GM12864 (cell line): ENCODE data around the gene KIF25.
"Not testable (repeated sequence)": the region's sequence is repeated elsewhere in the genome, so short reads cannot be mapped to it uniquely, and the experiment has no call there.

Source experiments
- DNase-seq: peaks from one replicate; pipeline ENCODE4 v3.0.0-alpha.2; 2011; ENCODE audit warnings: low read depth
- H3K4me3 ChIP-seq: 2 replicates; pipeline ENCODE4 v1.5.1; 2011; ENCODE audit warnings: mild to moderate bottlenecking, low read depth, low read length, control low read depth
- CTCF ChIP-seq: IDR thresholded peaks from 2 replicates; pipeline ENCODE4 v1.5.1; 2011; ENCODE audit warnings: low read depth, mild to moderate bottlenecking, moderate library complexity, low read length, control low read depth, inconsistent platforms; ENCODE audit errors: missing control alignments

KIF25 gene

GRCh38 chr6:168070804-168071203, 73.3 kb downstream of the KIF25 start:
- TF ChIP-seq CTCF, result no peak
- no peak for DNase-seq
- H3K4me3 ChIP-seq, result no peak overlapping the region

GRCh38 chr6:168071620-168072019, 74.1 kb downstream of the KIF25 start:
- no peak for TF ChIP-seq CTCF
- H3K4me3 ChIP-seq, result no peak overlapping the region
- no peak for DNase-seq

GRCh38 chr6:168072261-168072660, 74.8 kb downstream of the KIF25 start:
- DNase-seq, result no peak
- H3K4me3 ChIP-seq, result no peak overlapping the region
- TF ChIP-seq CTCF, result no peak

GRCh38 chr6:168072730-168073129, 75.3 kb downstream of the KIF25 start:
- DNase-seq, result no peak
- no peak overlapping the region for H3K4me3 ChIP-seq
- no peak for TF ChIP-seq CTCF

- DNase-seq, result no peak
- TF ChIP-seq CTCF, result no peak
These were observed 76.7 kb downstream of the KIF25 start for GRCh38 chr6:168073937-168074730.

GRCh38 chr6:168075216-168075615, 77.7 kb downstream of the KIF25 start:
- TF ChIP-seq CTCF, result no peak
- H3K4me3 ChIP-seq, result no peak overlapping the region
- no peak for DNase-seq

More at GRCh38 chr6:168073937-168074730, 76.7 kb downstream of the KIF25 start:
- H3K4me3 ChIP-seq, result no peak overlapping the region

GRCh38 chr6:168075787-168076202, 78.3 kb downstream of the KIF25 start:
- no peak for DNase-seq
- H3K4me3 ChIP-seq, result no peak overlapping the region
- no peak for TF ChIP-seq CTCF

- not testable (repeated sequence) for DNase-seq, H3K4me3 ChIP-seq
These were observed 79.9 kb downstream of the KIF25 start for GRCh38 chr6:168077401-168077800.
